Measurements from ENCODE around the gene LARP1.

Gene LARP1

GRCh38 chr5:154784856-154785255 lies 29.7 kb downstream of the LARP1 start:
- no peaks in the 10 kb centered on the region for H3K9me3 Mint-ChIP-seq
- no peaks in the 10 kb centered on the region for H3K27me3 Mint-ChIP-seq
- H3K4me1 Mint-ChIP-seq (ENCODE audit: low read depth): peaks cover 85% of the 10 kb centered on the region
- H3K27ac Mint-ChIP-seq: peak overlapping the region; percentile 78
- H3K36me3 Mint-ChIP-seq (ENCODE audit: low read depth): peaks cover 31% of the 10 kb centered on the region
- no peak overlapping the region for H3K4me3 Mint-ChIP-seq

- H3K27ac Mint-ChIP-seq: peak overlapping the region; percentile 87
- no peak overlapping the region for H3K4me3 Mint-ChIP-seq
- peaks cover 69% of the 10 kb centered on the region for H3K4me1 Mint-ChIP-seq (ENCODE audit: low read depth)
- H3K36me3 Mint-ChIP-seq (ENCODE audit: low read depth): peaks cover 34% of the 10 kb centered on the region
- no peaks in the 10 kb centered on the region for H3K27me3 Mint-ChIP-seq
- no peaks in the 10 kb centered on the region for H3K9me3 Mint-ChIP-seq
Measured at GRCh38 chr5:154786414-154786813, 31.2 kb downstream of the LARP1 start.

- no peaks in the 10 kb centered on the region for H3K27me3 Mint-ChIP-seq
- no peaks in the 10 kb centered on the region for H3K9me3 Mint-ChIP-seq
- peaks cover 51% of the 10 kb centered on the region for H3K4me1 Mint-ChIP-seq (ENCODE audit: low read depth)
- peak overlapping the region; percentile 20 for H3K4me3 Mint-ChIP-seq
- H3K27ac Mint-ChIP-seq: peak overlapping the region; percentile 87
- H3K36me3 Mint-ChIP-seq (ENCODE audit: low read depth): peaks cover 45% of the 10 kb centered on the region
Measured at GRCh38 chr5:154788212-154788611, 33.0 kb downstream of the LARP1 start.

GRCh38 chr5:154791535-154791934 lies 36.4 kb downstream of the LARP1 start:
- Mint-ChIP-seq H3K27me3 (no peaks in the 10 kb centered on the region), H3K4me1 (ENCODE audit: low read depth) (peaks cover 21% of the 10 kb centered on the region), H3K36me3 (ENCODE audit: low read depth) (peaks cover 58% of the 10 kb centered on the region), H3K9me3 (no peaks in the 10 kb centered on the region), H3K4me3 (no peak overlapping the region), H3K27ac (peak overlapping the region; percentile 85)

GRCh38 chr5:154793599-154794524 lies 38.7 kb downstream of the LARP1 start:
- Mint-ChIP-seq H3K27me3 (no peaks in the 10 kb centered on the region), H3K27ac (no peak overlapping the region), H3K36me3 (ENCODE audit: low read depth) (peaks cover 65% of the 10 kb centered on the region), H3K9me3 (no peaks in the 10 kb centered on the region), H3K4me3 (no peak overlapping the region), H3K4me1 (ENCODE audit: low read depth) (no peaks in the 10 kb centered on the region)

DNA sequence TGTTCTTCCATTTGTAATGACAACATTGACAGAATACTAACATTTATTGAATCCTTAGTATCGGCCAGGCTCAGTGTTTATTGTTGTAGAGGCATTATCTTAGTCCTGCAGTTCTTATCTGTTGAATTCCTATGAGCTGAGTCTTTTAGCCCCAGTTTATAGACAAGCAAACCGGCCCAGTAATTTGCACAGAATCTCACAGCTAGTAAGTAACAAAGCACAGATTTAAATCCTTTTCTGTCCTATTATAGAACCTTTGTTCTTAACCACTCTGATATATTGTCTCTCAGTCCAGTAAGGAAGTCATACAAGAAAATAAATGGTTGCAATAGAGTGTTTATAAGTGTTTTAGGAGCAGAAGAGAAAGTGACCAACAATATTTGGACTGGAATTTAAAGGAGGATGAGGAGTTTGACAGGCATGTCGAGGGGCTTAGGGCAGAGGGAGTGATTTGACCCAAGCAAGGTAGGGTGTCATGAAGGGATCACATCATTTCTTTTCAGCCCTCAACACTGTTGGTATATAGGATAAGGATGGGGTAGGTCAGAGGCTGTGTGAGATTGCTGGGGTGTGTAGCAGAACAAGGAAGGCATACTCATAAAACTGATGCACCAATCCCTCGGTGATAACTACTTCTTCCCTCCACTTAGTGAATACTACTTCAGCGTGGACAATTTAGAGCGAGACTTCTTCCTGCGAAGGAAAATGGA lies 39.5 kb downstream of the LARP1 start:
- Mint-ChIP-seq H3K4me1 (ENCODE audit: low read depth) (peaks cover 8% of the 10 kb centered on the region), H3K4me3 (no peak overlapping the region), H3K27ac (peak overlapping the region; percentile 1), H3K9me3 (no peaks in the 10 kb centered on the region), H3K27me3 (no peaks in the 10 kb centered on the region), H3K36me3 (ENCODE audit: low read depth) (peaks cover 73% of the 10 kb centered on the region)

DNA sequence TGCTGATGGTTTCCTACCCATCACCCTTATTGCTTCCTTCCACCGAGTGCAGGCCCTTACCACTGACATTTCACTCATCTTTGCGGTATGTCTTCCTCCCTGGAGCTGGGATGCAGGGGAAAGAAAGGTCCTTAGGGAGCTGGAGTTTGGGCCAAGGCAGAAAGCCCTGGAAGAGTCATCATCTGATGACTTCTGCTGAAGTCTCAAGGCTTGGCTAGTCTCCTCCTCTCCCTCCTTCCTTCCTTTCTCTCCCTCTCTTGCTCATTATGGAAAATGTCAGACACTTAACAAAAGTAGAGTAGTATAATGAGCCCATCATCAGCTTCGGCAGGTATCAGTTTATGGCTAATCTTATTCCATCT lies 40.0 kb downstream of the LARP1 start:
- Mint-ChIP-seq H3K27me3 (no peaks in the 10 kb centered on the region), H3K4me3 (no peak overlapping the region), H3K4me1 (ENCODE audit: low read depth) (peaks cover 10% of the 10 kb centered on the region), H3K36me3 (ENCODE audit: low read depth) (peaks cover 73% of the 10 kb centered on the region), H3K9me3 (no peaks in the 10 kb centered on the region), H3K27ac (no peak overlapping the region)

DNA sequence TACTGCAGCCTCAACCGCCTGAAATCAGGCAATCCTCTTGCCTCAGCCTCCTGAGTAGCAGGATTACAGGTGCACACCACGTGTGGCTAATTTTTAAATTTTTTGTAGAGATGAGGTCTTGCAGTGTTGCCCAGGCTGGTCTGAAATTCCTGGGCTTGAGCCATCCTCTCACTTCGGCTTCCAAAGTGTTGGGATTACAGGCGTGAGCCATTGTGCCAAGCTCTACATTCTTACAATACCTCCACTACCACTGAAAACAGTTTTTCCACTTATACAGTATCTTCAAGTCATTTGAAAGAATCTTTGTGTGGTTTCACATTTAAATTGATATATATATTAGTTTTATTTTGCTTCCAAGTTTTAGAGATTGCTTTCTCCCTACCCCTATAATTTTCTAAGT lies 42.6 kb downstream of the LARP1 start:
- Mint-ChIP-seq H3K4me1 (ENCODE audit: low read depth) (peaks cover 10% of the 10 kb centered on the region), H3K27me3 (no peaks in the 10 kb centered on the region), H3K4me3 (no peak overlapping the region), H3K9me3 (no peaks in the 10 kb centered on the region), H3K27ac (no peak overlapping the region), H3K36me3 (ENCODE audit: low read depth) (peaks cover 81% of the 10 kb centered on the region)

GRCh38 chr5:154800582-154800981 lies 45.4 kb downstream of the LARP1 start:
- H3K4me1 Mint-ChIP-seq (ENCODE audit: low read depth): peaks cover 10% of the 10 kb centered on the region
- no peaks in the 10 kb centered on the region for H3K9me3 Mint-ChIP-seq
- no peaks in the 10 kb centered on the region for H3K27me3 Mint-ChIP-seq
- H3K4me3 Mint-ChIP-seq: no peak overlapping the region
- no peak overlapping the region for H3K27ac Mint-ChIP-seq
- H3K36me3 Mint-ChIP-seq (ENCODE audit: low read depth): peaks cover 84% of the 10 kb centered on the region

DNA sequence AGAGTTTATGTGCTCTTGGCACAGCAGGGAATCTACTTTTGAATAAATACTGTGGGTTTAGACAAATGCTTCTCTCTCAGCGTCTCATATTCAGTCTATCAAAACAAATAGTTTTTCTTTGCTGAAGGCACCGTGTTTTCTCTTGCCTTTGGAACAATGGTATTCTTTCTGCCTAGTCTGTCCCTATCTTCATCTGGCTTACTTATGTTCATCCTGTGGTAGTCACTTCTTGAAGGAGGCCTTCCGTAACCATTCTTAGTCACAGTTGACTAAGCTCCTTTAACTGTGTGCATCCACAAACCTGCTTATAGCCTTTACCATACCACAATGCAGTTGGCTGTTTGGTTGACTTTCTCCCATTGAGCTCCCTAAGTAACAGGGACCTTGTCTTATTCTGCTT lies 45.9 kb downstream of the LARP1 start:
- Mint-ChIP-seq H3K4me3 (no peak overlapping the region), H3K27ac (peak overlapping the region; percentile 62), H3K4me1 (ENCODE audit: low read depth) (peaks cover 10% of the 10 kb centered on the region), H3K36me3 (ENCODE audit: low read depth) (peaks cover 87% of the 10 kb centered on the region), H3K27me3 (no peaks in the 10 kb centered on the region), H3K9me3 (no peaks in the 10 kb centered on the region)

GRCh38 chr5:154802050-154802449 lies 46.9 kb downstream of the LARP1 start:
- peaks cover 87% of the 10 kb centered on the region for H3K36me3 Mint-ChIP-seq (ENCODE audit: low read depth)
- no peak overlapping the region for H3K4me3 Mint-ChIP-seq
- no peaks in the 10 kb centered on the region for H3K27me3 Mint-ChIP-seq
- H3K9me3 Mint-ChIP-seq: no peaks in the 10 kb centered on the region
- H3K27ac Mint-ChIP-seq: no peak overlapping the region
- H3K4me1 Mint-ChIP-seq (ENCODE audit: low read depth): peaks cover 10% of the 10 kb centered on the region

- H3K27ac Mint-ChIP-seq: peak overlapping the region; percentile 4
Measured at GRCh38 chr5:154806176-154806575, 51.0 kb downstream of the LARP1 start.

GRCh38 chr5:154811239-154811638 lies 56.1 kb downstream of the LARP1 start:
- Mint-ChIP-seq H3K27me3 (no peaks in the 10 kb centered on the region), H3K27ac (no peak overlapping the region), H3K9me3 (no peaks in the 10 kb centered on the region), H3K4me1 (ENCODE audit: low read depth) (peaks cover 29% of the 10 kb centered on the region), H3K36me3 (ENCODE audit: low read depth) (peaks cover 82% of the 10 kb centered on the region), H3K4me3 (no peak overlapping the region)

More at GRCh38 chr5:154806176-154806575, 51.0 kb downstream of the LARP1 start:
- peaks cover 3% of the 10 kb centered on the region for H3K4me1 Mint-ChIP-seq (ENCODE audit: low read depth)
- H3K4me3 Mint-ChIP-seq: no peak overlapping the region
- H3K9me3 Mint-ChIP-seq: no peaks in the 10 kb centered on the region
- H3K27me3 Mint-ChIP-seq: no peaks in the 10 kb centered on the region
- H3K36me3 Mint-ChIP-seq (ENCODE audit: low read depth): peaks cover 84% of the 10 kb centered on the region

DNA sequence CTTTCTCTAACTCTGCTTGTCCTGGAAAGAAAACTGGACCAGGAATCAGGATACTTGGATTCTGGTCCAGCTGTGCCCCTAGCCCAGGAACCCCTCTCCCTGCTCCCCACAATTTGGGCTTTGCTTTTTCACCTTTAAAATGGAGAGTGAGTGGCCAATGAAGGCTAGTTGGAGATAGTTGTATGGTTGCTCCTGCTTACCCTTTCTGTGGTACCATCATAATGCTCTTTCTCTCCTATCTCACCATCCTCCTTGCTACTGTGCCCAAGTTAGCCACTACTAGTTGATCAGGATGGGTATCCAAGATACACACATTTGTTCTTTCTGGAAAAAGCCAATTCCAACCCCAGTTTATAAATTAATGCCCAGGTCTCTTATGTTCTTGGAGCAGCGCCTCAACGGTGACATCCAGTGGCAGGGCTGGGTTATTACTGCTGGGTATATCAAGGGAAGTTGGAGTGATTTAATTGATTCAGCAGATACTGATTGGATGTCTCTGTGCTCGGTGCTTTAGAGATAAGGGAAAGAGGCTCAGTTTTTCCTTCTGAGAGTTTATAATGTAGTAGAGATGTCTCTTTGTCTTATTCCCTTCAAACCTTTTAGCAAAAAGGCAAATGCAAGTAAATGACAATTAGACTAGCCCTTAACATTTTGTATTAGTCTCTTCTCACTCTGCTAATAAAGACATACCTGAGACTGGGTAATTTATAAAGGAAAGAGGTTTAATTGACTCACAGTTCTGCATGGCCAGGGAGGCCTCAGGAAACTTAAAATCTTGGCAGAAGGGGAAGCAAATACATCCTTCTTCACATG lies 56.7 kb downstream of the LARP1 start:
- no peaks in the 10 kb centered on the region for H3K27me3 Mint-ChIP-seq
- no peak overlapping the region for H3K4me3 Mint-ChIP-seq
- H3K36me3 Mint-ChIP-seq (ENCODE audit: low read depth): peaks cover 82% of the 10 kb centered on the region
- H3K4me1 Mint-ChIP-seq (ENCODE audit: low read depth): peaks cover 29% of the 10 kb centered on the region
- H3K9me3 Mint-ChIP-seq: no peaks in the 10 kb centered on the region
- H3K27ac Mint-ChIP-seq: peak overlapping the region; percentile 56

GRCh38 chr5:154813158-154813557 lies 58.0 kb downstream of the LARP1 start:
- no peaks in the 10 kb centered on the region for H3K27me3 Mint-ChIP-seq
- H3K9me3 Mint-ChIP-seq: no peaks in the 10 kb centered on the region
- peaks cover 29% of the 10 kb centered on the region for H3K4me1 Mint-ChIP-seq (ENCODE audit: low read depth)
- H3K27ac Mint-ChIP-seq: peak overlapping the region; percentile 65
- H3K4me3 Mint-ChIP-seq: no peak overlapping the region
- peaks cover 85% of the 10 kb centered on the region for H3K36me3 Mint-ChIP-seq (ENCODE audit: low read depth)

All from stimulated activated naive CD8-positive, alpha-beta T cell treated with anti-CD3 and anti-CD28 coated beads, Interleukin-15, Interleukin-2, amounts not matched to agents 100 ng/mL and 50 ng/mL, for 24 hours (primary cell).